ENCODE measurements around the gene CEACAM1.
"Not testable (repeated sequence)": the region's sequence is repeated elsewhere in the genome, so short reads cannot be mapped to it uniquely, and the experiment has no call there.

CEACAM1 gene

DNA sequence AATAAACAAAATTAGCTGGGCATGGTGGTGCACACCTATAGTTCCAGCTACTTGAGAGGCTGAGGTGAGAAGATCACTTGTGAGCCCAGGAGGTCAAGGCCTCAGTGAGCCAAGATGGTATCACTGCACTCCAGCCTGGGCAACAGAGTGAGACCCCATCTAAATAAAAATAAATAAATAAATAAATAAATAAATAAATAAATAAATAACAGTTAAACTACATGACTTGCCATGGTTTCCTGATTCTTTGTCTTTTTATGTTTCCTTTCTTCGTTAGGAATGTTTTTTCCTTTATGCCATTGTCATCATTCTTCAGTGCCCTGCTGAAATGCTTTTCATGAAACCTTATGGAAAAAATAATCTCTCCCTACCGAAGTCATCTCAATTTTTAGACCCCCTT, 50.3 kb downstream of the CEACAM1 start:
- no peak for DNase-seq (ENCODE audit: low read depth in 2 of 2, low spot score in 1 of 2)

DNA sequence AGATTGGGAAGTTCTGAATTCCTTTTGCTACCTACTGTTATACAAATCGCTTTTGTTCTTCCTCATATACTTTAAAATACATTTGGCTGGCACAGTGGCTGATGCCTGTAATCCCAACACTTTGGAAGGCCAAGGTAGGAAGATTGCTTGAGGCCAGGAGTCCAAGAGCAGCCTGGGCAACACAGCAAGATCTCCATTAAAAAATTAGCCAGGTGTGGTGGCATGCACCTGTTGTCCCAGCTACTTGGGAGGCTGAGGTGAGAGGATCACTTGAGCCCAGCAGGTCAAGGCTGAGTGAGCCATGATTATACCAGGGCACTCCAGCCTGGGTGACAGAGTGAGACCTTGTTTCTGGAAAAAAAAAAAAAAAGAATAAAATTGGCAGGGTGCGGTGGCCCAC, 51.2 kb downstream of the CEACAM1 start:
- DNase-seq (ENCODE audit: low read depth in 2 of 2, low spot score in 1 of 2): no peak

DNA sequence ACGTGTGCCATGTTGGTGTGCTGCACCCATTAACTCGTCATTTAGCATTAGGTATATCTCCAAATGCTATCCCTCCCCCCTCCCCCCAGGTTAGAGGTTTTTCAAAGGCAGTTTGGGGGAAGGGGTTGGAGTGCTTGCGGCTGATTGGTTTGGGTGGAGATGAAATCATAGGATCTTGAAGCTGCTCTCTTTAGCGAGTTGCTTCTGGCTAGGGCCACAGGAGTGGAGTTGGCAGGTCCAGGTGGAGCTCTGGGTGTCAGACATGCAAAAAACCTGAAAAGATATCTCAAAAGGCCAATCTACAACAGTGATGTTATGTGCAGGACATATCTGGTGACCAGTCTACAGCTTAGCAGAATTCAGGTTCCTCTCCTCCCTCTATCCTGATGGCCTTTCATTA, 52.9 kb downstream of the CEACAM1 start:
- DNase-seq (ENCODE audit: low read depth in 2 of 2, low spot score in 1 of 2): no peak

DNA sequence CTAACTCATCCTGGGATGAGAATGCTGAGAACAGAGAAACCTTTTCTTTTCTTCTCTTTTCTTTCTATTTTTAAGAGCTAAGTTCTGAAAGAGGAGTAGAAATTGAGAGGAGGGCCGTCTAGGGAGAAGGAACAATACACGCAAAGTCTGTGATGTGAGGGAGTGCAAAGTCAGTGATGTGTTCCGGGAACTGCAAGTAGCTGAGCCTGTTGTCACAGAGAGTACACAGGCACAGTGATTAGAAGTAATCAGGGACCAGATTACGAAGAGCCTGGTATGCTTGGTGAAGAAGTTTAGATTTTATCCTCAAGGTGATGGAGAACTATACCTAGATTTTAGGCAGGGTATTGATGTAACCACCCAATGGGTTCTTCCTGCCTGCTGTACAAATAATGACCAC, 53.5 kb downstream of the CEACAM1 start:
- DNase-seq (ENCODE audit: low read depth in 2 of 2, low spot score in 1 of 2): no peak

DNA sequence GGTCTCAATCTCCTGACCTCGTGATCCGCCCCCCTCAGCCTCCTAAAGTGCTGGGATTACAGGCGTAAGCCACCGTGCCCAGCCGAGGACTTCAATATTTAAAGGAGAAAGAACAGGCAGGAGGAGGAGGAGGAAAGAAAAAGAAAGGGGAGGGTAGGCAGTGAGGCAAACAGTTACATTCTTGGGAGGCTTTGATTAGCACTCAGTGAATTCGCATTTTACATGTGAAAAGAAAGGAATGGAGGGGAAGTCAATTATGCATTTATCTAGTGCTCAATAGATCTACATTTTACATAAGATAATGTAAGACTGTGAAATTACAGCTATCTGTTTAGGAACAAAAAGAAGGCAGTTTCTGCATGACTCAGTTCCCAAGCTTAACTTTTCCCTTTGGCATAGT, 54.6 kb downstream of the CEACAM1 start:
- DNase-seq (ENCODE audit: low read depth in 2 of 2, low spot score in 1 of 2): no peak

DNA sequence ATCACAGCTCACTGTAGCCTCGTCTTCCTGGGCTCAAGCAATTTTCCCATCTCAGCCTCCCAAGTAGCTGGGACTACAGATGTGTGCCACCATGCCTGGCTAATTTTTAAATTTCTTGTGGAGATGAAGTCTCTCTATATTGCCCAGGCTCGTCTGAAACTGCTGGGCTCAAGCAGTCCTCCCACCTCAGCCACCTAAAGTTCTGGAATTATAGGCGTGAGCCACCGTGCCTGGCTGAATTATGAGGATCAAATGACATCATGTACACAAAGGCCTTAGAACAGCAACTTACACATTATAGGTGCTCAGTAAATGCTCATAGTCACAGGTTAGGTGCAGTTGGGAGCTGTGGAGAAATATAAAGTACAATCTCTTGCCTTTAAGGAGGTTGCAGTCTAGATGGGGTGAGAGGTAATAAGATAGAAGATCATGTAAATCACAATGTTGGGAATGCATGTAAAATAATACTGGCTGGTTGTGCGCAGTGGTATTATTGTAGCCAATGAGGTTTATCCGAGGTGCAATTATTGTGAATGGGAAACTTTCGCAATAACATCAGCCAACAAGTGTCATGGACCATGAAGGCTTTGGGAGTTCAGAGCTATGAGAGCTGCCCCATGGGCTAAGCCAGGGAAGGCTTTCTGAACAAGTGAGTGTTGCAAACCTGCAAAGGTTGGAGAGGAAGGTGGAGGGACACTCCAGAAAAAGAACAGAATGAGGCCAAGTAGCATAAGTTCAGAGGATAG, 55.7 kb downstream of the CEACAM1 start:
- no peak for DNase-seq (ENCODE audit: low read depth in 2 of 2, low spot score in 1 of 2)

DNA sequence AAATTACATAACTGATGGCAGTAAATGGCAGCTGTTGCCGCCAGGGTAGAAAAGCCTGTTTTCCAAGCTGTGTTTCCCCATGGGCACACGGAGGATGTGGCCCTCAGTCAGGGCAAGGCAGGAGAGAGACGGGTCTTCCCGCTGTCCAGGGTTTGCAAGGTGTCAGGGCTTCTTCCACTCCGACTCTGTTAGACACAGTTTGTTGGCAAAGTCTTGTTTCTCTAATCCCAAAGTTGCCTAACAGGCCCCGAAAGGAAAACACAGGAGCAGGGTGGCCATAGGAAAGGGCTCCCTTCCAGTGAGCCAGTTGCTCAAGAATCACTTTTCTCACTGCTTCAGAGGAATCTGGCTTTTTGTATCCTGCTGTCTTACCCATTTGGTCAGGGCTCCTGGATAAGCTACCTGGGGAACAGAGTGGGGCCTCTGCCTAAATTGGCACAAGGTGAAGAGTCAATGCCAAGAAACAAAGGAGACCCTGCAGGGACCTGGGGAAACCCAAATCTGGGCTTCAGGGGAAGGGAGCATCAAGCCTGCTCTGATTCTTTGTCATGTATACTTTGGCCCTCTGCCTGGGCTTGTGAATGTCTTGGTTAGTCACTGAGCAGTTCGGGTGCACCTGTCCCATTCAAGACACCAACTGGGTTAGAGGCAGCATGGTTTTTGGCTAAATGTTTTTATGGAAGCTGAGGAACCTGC, 56.6 kb downstream of the CEACAM1 start:
- DNase-seq (ENCODE audit: low read depth in 2 of 2, low spot score in 1 of 2): no peak

DNA sequence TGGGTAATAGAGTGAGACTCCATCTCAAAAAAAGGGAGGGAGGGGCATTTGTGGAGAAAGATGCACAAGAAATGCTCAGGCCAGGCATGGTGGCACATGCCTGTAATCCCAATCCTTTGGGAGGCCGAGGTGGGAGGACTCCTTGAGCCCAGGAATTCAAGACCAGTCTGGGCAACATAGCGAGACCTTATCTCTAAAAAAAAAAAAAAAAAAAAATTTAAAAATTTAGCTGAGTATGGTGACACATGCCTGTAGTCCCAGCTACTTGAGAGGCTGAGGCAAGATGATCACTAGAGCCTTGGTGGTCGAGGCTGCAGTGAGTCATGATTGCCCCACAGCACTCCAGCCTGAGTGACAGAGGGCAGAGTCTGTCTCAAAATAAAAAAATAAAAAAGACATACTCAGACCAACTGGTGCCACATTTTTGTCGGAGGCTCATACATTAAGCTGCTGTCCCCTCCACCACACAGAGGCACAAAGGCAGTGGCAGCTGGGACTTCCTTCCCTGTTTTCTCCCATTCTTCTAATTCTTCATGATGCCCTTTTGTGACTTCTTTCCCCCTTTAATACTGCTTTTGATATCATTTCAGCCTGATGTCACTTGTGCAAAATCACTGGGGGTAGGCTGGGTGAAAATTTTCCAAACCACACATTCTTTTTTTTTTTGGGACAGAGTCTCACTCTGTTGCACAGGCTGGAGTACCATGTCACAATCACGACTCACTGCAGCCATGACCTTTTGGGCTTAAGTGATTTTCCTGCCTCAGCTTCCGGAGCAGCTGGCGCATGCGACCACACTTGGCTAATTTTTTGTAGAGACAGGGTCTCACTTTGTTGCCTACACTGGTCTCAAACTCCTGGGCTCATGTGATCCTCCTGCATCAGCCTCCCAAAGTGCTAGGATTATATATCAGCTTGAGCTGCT, 58.7 kb downstream of the CEACAM1 start:
- no peak for DNase-seq (ENCODE audit: low read depth in 2 of 2, low spot score in 1 of 2)

DNA sequence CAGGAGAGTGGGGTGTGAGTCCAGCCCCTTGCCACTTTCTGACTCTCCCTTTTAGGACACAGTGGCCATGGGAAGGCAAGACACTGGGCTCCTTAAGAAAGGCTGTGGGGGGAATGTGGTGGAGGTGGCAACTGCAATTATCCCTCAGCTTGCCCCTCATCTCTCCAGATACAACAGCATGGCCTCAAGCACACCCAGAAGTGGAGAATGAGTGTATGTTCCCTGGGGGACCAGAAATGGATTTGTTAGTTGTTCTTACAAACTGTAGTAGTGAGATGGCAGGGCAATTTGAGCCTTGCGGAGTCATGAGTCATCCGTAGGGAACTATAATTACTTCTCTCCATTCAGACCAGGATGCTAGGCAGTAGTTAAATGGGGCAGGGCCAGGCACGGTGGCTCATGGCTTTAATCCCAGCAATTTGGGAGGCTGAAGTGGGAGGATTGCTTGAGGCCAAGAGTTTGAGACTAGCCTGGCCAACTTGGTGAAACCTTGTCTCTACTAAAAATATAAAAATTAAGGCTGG, 59.9 kb downstream of the CEACAM1 start:
- DNase-seq (ENCODE audit: low read depth in 2 of 2, low spot score in 1 of 2): no peak

DNA sequence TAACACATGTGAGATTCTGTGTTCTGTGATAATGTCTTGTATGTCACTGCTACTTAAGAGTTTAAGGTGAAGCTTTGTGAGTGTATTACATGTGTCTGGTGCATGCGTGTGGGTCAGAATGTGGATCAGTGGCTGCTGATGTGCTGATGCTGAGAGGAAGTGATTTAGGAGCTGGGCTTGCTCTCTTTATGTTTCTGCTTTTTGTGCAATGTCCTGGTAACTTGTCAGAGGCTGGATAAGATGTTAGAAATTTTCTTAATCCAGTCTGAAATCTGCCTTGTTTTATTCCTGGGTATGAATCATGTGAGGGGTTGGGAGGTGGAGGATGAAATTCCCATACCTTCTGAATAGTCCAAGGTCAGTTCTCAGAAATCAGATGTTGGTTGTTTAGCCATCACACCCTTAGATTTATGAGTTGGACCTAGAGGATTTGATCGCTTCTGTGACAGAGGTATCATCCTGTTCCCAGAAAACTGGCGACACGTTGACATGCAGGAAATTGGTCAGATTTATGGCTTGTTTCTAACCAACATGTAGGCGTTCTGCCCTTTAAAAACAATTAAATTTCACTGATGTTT, 61.0 kb downstream of the CEACAM1 start:
- no peak for DNase-seq (ENCODE audit: low read depth in 2 of 2, low spot score in 1 of 2)

DNA sequence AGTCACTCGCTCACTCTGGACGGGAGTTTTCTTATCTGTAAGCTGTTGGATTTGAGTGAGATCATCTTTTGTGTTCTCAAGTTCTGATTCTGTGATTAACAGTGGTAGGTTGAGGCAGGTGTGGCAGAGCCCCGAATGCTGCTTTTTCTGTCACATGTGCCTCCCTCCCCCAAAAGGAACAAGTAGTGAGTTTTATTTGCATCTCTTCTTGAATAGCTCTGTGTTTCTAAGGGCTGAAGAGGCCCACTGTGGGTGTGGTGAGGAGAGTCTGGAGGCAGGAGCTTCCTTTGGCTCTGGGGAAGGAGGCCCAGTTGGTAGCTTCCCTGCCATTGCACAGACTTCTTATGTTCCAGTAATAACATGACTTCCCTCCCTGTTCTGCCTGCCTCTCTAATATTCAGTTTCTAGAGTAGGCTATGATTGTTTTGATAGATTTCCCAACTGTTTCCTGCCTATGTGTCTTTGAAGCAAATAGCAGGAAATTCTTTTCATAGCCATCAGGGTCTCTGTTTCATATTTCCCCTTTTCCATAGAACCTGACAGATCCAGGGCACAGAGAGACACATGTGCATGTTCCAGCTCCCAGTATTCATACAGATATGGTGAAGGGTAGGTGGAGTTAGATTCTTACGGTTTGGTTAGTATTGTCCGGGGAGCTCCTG, 61.6 kb downstream of the CEACAM1 start:
- no peak for DNase-seq (ENCODE audit: low read depth in 2 of 2, low spot score in 1 of 2)

DNA sequence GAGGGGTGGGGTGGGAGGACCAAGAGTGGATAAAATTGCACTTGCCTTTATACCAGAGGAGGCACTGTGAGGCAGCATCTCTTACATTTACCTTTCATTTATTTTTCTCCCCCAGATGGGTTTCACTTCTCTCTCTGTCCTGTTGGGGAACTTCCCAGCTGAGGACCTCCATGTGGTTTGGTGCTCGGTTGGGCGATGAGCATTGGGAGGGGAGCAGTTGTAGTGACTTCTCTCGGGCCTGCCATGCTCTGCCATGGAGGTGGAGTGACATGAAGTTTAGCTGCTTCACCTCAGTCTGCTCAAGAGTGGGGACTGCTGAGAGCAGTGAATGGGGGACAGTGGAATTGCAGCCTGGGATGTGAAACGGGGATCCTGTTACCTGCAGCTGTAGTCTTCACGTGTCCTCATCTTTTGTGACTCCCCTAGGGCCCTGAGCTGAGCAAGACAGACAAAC, 62.4 kb downstream of the CEACAM1 start:
- DNase-seq (ENCODE audit: low read depth in 2 of 2, low spot score in 1 of 2): no peak

DNA sequence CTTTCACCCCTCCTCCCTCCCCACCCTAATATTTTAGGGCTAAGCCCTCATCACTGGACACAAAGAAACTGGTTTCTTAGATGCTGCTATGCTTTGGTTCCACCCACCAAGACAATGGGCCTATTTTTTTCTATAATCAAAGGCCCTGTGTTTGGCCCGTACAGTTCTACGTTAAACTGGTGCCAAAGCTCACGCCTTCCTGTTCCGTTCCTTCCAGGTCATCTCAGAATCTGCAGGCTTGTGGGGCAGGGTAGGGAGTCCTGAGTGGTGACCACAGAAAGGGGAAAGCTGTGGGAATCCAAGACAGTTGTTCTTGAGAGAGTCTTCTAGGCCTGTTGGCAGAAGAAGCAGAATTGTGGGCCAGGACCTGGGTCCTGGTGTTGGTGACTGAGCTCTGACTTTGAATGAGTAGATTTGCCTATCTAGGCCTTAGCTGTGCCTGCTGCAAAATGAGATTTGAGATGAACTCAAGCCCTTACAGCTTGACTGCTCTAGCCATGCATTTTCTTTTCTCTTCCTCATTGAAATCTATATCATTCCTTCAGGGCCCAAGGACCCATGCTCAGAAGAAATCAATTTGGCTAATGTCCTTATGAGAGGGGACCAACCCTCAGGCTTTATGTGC, 66.5 kb downstream of the CEACAM1 start:
- DNase-seq (ENCODE audit: low read depth in 2 of 2, low spot score in 1 of 2): no peak

DNA sequence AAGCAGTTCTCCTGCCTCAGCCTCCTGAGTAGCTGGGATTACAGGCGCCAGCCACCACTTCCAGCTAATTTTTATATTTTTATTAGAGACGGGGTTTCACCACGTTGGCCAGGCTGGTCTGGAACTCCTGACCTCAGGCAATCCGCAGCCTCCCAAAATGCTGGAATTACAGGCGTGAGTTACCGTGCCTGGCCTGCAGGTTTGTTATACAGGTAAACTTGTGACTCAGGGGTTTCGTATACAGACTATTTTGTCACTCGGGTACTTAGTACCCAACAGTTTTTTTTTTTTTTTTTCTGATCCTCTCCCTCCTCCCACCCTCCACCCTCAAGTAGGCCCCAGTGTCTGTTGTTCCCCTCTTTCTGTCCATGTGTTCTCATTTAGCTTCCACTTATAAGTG, 67.0 kb downstream of the CEACAM1 start:
- DNase-seq (ENCODE audit: low read depth in 2 of 2, low spot score in 1 of 2): not testable (repeated sequence)

DNA sequence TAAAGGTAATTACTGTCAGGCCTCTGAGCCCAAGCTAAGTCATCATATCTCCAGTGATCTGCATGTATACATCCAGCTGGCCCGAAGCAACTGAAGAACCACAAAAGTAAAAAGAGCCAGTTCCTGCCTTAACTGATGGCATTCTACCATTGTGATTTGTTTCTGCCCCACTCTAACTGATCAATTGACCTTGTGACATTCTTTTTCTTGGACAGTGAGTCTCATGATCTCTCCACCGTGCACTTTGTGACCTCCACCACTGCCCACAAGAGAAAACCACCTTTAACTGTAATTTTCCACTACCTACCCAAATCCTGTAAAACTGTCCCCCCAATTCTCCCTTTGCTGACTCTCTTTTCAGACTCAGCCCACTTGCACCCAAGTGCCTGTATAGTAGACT, 68.4 kb downstream of the CEACAM1 start:
- DNase-seq (ENCODE audit: low read depth in 2 of 2, low spot score in 1 of 2): no peak

All from stimulated activated CD8-positive, alpha-beta memory T cell treated with anti-CD3 and anti-CD28 coated beads, Interleukin-4, amount 100 ng/mL, for 1 hour (primary cell).